Measurements from ENCODE around the gene ATRNL1. TPM values are rescaled to one million over a fixed set of nuclear protein-coding genes. Genes with fewer than 3 reads are reported as not detected.
"Not testable (repeated sequence)": the region's sequence is repeated elsewhere in the genome, so short reads cannot be mapped to it uniquely, and the experiment has no call there.

Gene ATRNL1
- total and polyA plus RNA-seq, 10 donors, result 0.29 to 6.3 (median 2.2) TPM

- peak; percentile 34 for DNase-seq
Observed at GRCh38 chr10:115295213-115295805, 202.1 kb downstream of the ATRNL1 start.

DNA sequence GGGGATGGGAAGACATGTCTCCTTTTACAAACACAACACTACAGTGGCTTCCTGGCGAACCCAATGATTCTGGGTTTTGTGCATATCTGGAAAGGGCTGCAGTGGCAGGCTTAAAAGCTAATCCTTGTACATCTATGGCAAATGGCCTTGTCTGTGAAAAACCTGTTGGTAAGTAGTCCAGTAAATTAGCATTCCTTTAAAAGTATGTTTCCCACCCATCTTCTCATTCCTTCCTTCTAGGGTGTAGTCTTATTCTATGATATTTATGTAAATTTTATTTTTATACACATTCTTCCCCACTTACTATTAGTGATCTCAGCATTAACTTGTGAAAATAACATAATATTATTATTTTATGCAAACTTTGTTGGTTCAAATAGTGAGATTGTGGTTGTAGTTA is 206.9 kb downstream of the ATRNL1 start:
- Histone ChIP-seq H3K4me1 (no peaks in the 10 kb centered on the region), H3K36me3 (no peaks in the 10 kb centered on the region), H3K4me3 (no peak overlapping the region), H3K27me3 (replicated peaks in 1 of 7) (no peaks in the 10 kb centered on the region), H3K27ac (no peak overlapping the region), H3K9me3 (peaks cover 0 to 8% (median 2%) of the 10 kb centered on the region in 8 donors)
- 67 to 87% (median 83%) methylated on average over 1 of the region's 1 CpG for WGBS, 5 donors
- TF ChIP-seq, protein P1, sequence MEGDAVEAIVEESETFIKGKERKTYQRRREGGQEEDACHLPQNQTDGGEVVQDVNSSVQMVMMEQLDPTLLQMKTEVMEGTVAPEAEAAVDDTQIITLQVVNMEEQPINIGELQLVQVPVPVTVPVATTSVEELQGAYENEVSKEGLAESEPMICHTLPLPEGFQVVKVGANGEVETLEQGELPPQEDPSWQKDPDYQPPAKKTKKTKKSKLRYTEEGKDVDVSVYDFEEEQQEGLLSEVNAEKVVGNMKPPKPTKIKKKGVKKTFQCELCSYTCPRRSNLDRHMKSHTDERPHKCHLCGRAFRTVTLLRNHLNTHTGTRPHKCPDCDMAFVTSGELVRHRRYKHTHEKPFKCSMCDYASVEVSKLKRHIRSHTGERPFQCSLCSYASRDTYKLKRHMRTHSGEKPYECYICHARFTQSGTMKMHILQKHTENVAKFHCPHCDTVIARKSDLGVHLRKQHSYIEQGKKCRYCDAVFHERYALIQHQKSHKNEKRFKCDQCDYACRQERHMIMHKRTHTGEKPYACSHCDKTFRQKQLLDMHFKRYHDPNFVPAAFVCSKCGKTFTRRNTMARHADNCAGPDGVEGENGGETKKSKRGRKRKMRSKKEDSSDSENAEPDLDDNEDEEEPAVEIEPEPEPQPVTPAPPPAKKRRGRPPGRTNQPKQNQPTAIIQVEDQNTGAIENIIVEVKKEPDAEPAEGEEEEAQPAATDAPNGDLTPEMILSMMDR (IDR thresholded peaks at IDR 0.05 in 8 of 11, conservative IDR thresholded peaks at IDR 0.05 in 3 of 11), result no peak
- no peak for TF ChIP-seq POLR2A (IDR thresholded peaks at IDR 0.05)
- no peak for TF ChIP-seq POLR2AphosphoS5 (IDR thresholded peaks at IDR 0.05)
- no peak for DNase-seq
- intact Hi-C loops (cut with DNase I; ENCODE audit: low total_unique reads), result no loop called here

More at GRCh38 chr10:115295213-115295805, 202.1 kb downstream of the ATRNL1 start:
- intact Hi-C loops (cut with DNase I; ENCODE audit: low total_unique reads), result no loop called here
- no peak overlapping the region for H3K4me3 ChIP-seq
- H3K36me3 ChIP-seq, result no peaks in the 10 kb centered on the region
- WGBS, 5 donors, result 60 to 76% (median 63%) methylated on average over 1 to 5 of the region's 5 CpGs
- peaks cover 0 to 40% (median 32%) of the 10 kb centered on the region in 8 donors for H3K9me3 ChIP-seq
- no peaks in the 10 kb centered on the region for H3K4me1 ChIP-seq
- no peak overlapping the region for H3K27ac ChIP-seq
- no peak for TF ChIP-seq POLR2A (IDR thresholded peaks at IDR 0.05)
- TF ChIP-seq, protein P1 (IDR thresholded peaks at IDR 0.05 in 8 of 11, conservative IDR thresholded peaks at IDR 0.05 in 3 of 11), result no peak
- no peaks in the 10 kb centered on the region for H3K27me3 ChIP-seq (replicated peaks in 1 of 7)

DNA sequence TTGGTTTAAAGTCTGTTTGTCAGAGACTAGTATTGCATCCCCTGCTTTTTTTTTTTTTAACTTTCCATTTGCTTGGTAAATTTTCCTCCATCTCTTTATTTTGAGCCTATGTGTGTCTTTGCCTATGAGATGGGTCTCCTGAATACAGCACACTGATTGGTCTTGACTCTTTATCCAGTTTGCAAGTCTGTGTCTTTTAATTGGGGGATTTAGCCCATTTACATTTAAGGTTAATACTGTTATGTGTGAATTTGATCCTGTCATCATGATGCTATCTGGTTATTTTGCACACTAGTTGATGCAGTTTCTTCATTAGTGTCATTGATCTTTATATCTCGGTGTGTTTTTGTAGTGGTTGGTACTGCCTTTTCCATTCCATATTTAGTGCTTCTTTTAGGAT is 226.5 kb downstream of the ATRNL1 start:
- WGBS, 5 donors, result 88 to 100% (median 95%) methylated on average over 1 of the region's 1 CpG
- not testable (repeated sequence) for H3K4me3 ChIP-seq, H3K27ac ChIP-seq

GRCh38 chr10:115321360-115321759 is 228.2 kb downstream of the ATRNL1 start:
- H3K36me3 ChIP-seq, result no peaks in the 10 kb centered on the region
- H3K27me3 ChIP-seq (replicated peaks in 1 of 7), result no peaks in the 10 kb centered on the region
- 18 to 33% (median 23%) methylated on average over 2 of the region's 2 CpGs for WGBS, 5 donors
- intact Hi-C loops (cut with DNase I; ENCODE audit: low total_unique reads), result no loop called here
- TF ChIP-seq POLR2AphosphoS5 (IDR thresholded peaks at IDR 0.05), result no peak
- TF ChIP-seq, protein P1 (IDR thresholded peaks at IDR 0.05 in 8 of 11, conservative IDR thresholded peaks at IDR 0.05 in 3 of 11), result no peak
- no peak for TF ChIP-seq POLR2A (IDR thresholded peaks at IDR 0.05)
- no peak overlapping the region for H3K4me3 ChIP-seq
- H3K4me1 ChIP-seq, result no peaks in the 10 kb centered on the region
- DNase-seq, result no peak
- H3K9me3 ChIP-seq, result peaks cover 0 to 22% (median 12%) of the 10 kb centered on the region in 8 donors
- H3K27ac ChIP-seq, result no peak overlapping the region

More for the DNA sequence above, 226.5 kb downstream of the ATRNL1 start:
- H3K36me3 ChIP-seq; H3K4me1 ChIP-seq; DNase-seq; intact Hi-C loops (cut with DNase I; ENCODE audit: low total_unique reads); H3K27me3 ChIP-seq (replicated peaks in 1 of 7): not testable (repeated sequence)
- peaks cover 0 to 22% (median 12%) of the 10 kb centered on the region in 8 donors for H3K9me3 ChIP-seq
